ENCODE data around the gene EIF4G2. TPM values are rescaled to one million over a fixed set of nuclear protein-coding genes. Genes with fewer than 3 reads are reported as not detected.

Gene EIF4G2
- total RNA-seq, 3 donors from 2014 or later, result 1,584 to 1,612 (median 1,605) TPM

Other genes starting within 250 kb of the EIF4G2 start
- gene LYVE1, start 240.3 kb downstream of the EIF4G2 start, total RNA-seq, result under 1 TPM in 2 of 3 donors, not detected in 1; 0.27 to 0.33 TPM
- gene IRAG1, start 115.2 kb downstream of the EIF4G2 start, total RNA-seq, result under 1 TPM; 0.08 to 0.14 (median 0.08) TPM
- 10 to 100 TPM; 51.9 to 56.0 (median 53.9) TPM for gene CTR9, start 57.7 kb downstream of the EIF4G2 start, total RNA-seq
- 10 to 100 TPM; 39.2 to 42.0 (median 39.9) TPM for gene ZBED5, start 49.1 kb upstream of the EIF4G2 start, total RNA-seq